ENCODE measurements around the gene AP1S3.
A peak's percentile ranks its signal among the peaks of the same experiment; 100 is the strongest.

AP1S3 gene

DNA sequence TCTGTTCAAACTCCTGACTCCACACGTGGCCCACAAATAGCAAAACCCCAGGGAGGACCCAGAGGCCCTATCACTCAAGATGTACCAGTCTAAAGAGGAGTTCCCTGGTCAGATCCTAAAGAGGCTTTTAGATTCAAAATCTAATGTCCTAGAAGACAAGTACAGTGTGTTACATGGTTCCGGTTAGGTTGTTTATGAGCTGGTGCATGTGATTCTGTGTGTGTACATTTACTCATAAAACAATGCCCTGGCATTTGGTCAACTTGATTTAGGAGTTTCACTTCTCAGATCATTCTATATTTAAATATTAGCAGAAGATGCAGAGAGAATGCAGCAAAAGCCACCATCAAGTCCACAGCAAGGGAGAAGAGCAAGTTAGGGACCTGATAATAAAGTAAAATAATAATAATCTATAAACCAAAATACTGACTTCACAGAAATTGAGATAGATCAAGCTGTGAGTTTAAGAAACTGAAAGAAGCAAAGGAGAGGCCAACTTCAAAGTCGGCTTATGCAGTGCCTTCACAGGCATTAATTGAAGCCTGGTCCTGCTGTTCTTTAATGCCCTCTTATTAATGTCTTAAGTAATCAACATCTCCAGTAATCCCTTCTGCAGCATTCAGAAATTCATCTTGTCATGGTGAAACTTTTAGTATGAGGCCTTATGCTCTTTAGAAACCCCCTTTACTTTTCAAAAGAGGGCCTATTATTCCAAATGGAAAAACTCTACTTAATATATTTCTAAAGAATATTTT, 4.2 kb upstream of the AP1S3 start:
- no peak overlapping the region for H3K4me3 ChIP-seq (ENCODE audit: severe bottlenecking)
- DNase-seq (ENCODE audit: low spot score) (no peak), ATAC-seq (ENCODE audit: low read depth) (no peak)
- H3K36me3 ChIP-seq (ENCODE audit: low read depth), result no peaks in the 10 kb centered on the region
- TF ChIP-seq, protein P1, sequence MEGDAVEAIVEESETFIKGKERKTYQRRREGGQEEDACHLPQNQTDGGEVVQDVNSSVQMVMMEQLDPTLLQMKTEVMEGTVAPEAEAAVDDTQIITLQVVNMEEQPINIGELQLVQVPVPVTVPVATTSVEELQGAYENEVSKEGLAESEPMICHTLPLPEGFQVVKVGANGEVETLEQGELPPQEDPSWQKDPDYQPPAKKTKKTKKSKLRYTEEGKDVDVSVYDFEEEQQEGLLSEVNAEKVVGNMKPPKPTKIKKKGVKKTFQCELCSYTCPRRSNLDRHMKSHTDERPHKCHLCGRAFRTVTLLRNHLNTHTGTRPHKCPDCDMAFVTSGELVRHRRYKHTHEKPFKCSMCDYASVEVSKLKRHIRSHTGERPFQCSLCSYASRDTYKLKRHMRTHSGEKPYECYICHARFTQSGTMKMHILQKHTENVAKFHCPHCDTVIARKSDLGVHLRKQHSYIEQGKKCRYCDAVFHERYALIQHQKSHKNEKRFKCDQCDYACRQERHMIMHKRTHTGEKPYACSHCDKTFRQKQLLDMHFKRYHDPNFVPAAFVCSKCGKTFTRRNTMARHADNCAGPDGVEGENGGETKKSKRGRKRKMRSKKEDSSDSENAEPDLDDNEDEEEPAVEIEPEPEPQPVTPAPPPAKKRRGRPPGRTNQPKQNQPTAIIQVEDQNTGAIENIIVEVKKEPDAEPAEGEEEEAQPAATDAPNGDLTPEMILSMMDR (IDR thresholded peaks at IDR 0.05; ENCODE audit: poor library complexity, severe bottlenecking), result no peak
- H3K27ac ChIP-seq (ENCODE audit: poor library complexity, severe bottlenecking), result no peak overlapping the region
- H3K9me3 ChIP-seq (ENCODE audit: severe bottlenecking), result no peaks in the 10 kb centered on the region
- H3K27me3 ChIP-seq (ENCODE audit: insufficient read depth, poor library complexity, severe bottlenecking), result no peaks in the 10 kb centered on the region
- peaks cover 5% of the 10 kb centered on the region for H3K4me1 ChIP-seq (ENCODE audit: insufficient read depth, poor library complexity, severe bottlenecking)

DNA sequence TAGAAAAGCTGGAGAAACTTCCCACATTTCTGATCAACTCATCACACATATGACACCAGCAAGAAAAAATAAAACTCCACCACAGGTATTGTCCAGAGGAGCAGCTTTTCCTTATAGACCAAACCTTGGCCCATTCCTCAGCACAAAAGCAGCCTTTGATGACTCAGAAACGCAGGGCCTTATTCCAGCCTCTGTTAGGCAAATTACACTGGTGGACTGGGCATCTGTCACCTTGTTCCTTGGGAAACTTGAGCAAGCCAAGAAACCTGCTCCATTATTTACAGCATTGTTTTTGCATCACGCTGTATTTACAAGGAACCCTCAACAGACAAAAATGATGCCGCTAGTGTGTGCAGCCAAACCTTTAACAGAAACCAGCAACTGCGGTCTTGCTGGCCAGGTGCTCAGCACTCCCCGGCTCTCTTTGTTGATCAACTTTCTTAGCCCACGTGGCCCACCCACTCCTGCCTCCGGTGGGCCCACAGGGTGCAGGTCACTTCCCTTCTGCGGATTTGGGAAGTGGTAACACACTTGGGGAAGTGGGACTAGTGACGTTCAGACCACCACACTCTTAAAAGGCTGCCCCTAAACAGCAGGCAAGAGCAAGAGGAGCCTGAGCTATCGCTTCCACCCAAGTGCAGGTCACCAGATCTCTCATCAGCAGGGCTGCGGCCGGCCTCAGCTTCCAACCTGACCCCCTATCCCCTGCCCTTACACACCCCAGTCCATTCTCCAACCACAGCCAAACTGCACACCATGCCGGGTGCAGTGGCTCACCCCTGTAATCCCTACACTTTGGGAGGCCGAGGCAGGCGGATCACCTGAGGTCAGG, 1.5 kb downstream of the AP1S3 start:
- Histone ChIP-seq H3K27me3 (ENCODE audit: insufficient read depth, poor library complexity, severe bottlenecking) (no peaks in the 10 kb centered on the region), H3K4me3 (ENCODE audit: severe bottlenecking) (peak overlapping the region; percentile 84), H3K4me1 (ENCODE audit: insufficient read depth, poor library complexity, severe bottlenecking) (peaks cover 16% of the 10 kb centered on the region), H3K9me3 (ENCODE audit: severe bottlenecking) (no peaks in the 10 kb centered on the region), H3K36me3 (ENCODE audit: low read depth) (peaks cover 16% of the 10 kb centered on the region), H3K27ac (ENCODE audit: poor library complexity, severe bottlenecking) (peak overlapping the region; percentile 56)
- TF ChIP-seq, protein P1 (IDR thresholded peaks at IDR 0.05; ENCODE audit: poor library complexity, severe bottlenecking), result no peak
- ATAC-seq (ENCODE audit: low read depth) (no peak), DNase-seq (ENCODE audit: low spot score) (no peak)

DNA sequence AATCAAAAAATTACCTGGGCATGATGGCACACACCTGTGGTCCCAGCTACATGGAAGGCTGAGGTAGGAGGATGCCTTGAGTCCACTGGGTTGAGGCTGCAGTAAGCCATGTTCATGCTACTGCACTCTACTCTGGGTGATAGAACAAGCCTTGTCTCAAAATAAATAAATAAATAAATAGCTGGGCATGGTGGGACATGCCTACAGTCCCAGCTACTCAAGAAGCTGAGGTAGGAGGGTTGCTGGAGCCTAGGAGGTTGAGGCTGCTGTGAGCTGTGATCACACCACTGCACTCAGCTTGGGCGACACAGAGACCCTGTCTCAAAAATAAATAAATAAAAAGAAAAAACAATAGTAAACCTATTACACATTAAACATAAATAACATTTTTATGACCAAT, 3.0 kb downstream of the AP1S3 start:
- TF ChIP-seq, protein P1 (IDR thresholded peaks at IDR 0.05; ENCODE audit: poor library complexity, severe bottlenecking), result no peak
- no peak overlapping the region for H3K27ac ChIP-seq (ENCODE audit: poor library complexity, severe bottlenecking)
- no peak overlapping the region for H3K4me3 ChIP-seq (ENCODE audit: severe bottlenecking)
- ATAC-seq (ENCODE audit: low read depth) (no peak), DNase-seq (ENCODE audit: low spot score) (no peak)
- no peaks in the 10 kb centered on the region for H3K9me3 ChIP-seq (ENCODE audit: severe bottlenecking)
- peaks cover 16% of the 10 kb centered on the region for H3K4me1 ChIP-seq (ENCODE audit: insufficient read depth, poor library complexity, severe bottlenecking)
- H3K36me3 ChIP-seq (ENCODE audit: low read depth), result peaks cover 16% of the 10 kb centered on the region
- H3K27me3 ChIP-seq (ENCODE audit: insufficient read depth, poor library complexity, severe bottlenecking), result no peaks in the 10 kb centered on the region

DNA sequence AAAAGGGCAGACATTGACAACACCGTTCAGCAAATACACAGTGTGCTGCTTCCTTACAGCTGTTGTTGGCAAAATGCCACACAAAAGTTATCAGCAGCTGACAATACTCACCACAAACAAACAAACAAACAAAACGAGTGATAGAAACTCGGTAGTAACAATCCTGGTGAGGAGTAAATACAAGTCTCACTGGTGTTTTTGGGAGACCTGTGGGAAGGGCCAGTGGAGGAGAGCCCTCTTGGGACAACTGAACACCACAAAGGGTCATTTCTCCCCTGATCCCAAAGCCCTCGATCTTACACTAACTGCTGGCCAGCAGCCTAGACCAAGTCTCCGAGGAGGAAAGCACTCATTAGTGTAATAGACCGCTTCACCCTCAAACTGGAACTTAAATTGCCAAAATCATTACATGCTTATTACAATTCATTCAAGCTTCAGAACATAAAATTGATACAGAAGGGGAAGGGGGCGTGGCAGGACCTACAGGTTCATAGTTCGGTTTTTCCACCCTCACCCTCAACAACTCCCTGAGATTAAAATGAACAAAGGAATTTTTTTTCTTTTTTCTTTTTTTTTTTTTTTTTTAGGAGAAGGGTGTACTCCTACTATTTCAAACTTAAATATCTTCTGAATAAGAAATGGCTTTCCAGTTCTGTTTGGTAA, 5.0 kb downstream of the AP1S3 start:
- Histone ChIP-seq H3K4me1 (ENCODE audit: insufficient read depth, poor library complexity, severe bottlenecking) (peaks cover 12% of the 10 kb centered on the region), H3K9me3 (ENCODE audit: severe bottlenecking) (no peaks in the 10 kb centered on the region), H3K27me3 (ENCODE audit: insufficient read depth, poor library complexity, severe bottlenecking) (no peaks in the 10 kb centered on the region), H3K36me3 (ENCODE audit: low read depth) (peaks cover 16% of the 10 kb centered on the region), H3K27ac (ENCODE audit: poor library complexity, severe bottlenecking) (no peak overlapping the region), H3K4me3 (ENCODE audit: severe bottlenecking) (no peak overlapping the region)
- ATAC-seq (ENCODE audit: low read depth), result no peak
- TF ChIP-seq, protein P1 (IDR thresholded peaks at IDR 0.05; ENCODE audit: poor library complexity, severe bottlenecking), result no peak
- no peak for DNase-seq (ENCODE audit: low spot score)
